OCI-M2 (cell line): ENCODE measurements around the gene TIMP3.
A peak's percentile ranks its signal among the peaks of the same experiment; 100 is the strongest.
"Not testable (repeated sequence)": the region's sequence is repeated elsewhere in the genome, so short reads cannot be mapped to it uniquely, and the experiment has no call there.

Experiments used
- DNase-seq: peaks from one replicate; lab custom pipeline; 2025; ENCODE audit not compliant: unreplicated experiment; lab: John Stamatoyannopoulos, UW

Gene TIMP3

DNA sequence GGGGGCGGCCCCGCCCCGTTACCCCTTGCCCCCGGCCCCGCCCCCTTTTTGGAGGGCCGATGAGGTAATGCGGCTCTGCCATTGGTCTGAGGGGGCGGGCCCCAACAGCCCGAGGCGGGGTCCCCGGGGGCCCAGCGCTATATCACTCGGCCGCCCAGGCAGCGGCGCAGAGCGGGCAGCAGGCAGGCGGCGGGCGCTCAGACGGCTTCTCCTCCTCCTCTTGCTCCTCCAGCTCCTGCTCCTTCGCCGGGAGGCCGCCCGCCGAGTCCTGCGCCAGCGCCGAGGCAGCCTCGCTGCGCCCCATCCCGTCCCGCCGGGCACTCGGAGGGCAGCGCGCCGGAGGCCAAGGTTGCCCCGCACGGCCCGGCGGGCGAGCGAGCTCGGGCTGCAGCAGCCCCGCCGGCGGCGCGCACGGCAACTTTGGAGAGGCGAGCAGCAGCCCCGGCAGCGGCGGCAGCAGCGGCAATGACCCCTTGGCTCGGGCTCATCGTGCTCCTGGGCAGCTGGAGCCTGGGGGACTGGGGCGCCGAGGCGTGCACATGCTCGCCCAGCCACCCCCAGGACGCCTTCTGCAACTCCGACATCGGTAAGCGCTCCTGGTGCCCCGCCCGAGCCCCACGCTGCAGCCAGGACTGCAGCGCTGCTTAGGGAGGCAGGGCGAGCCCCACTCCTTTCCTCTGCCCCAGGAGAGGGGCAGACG, at the start of gene TIMP3:
Gene TIMP3 (plus strand): TSS at position 169 of the 700 bp plus-strand sequence. CDS start 297 bp downstream, at position 466.
- peak; percentile 75 for DNase-seq

DNA sequence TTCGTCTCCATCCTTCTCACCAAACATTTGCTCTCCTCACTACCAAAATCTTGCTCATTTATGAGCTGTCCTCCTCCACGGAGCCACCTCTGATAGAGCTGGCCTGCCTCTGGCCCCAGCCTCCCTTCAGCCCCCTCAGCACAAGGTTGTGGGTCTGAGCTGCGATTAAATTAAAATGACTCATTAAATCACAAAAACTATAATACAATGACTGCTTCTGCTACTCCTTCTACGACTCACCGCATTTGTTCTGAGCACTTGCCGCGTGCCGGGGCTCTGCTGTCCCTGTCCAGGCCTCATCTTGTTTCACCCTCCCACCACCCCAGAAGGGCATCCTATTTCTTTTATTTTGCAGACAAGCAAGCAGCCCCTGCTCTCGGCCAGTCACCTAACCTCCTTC, 49.2 kb upstream of the TIMP3 start:
- no peak for DNase-seq

DNA sequence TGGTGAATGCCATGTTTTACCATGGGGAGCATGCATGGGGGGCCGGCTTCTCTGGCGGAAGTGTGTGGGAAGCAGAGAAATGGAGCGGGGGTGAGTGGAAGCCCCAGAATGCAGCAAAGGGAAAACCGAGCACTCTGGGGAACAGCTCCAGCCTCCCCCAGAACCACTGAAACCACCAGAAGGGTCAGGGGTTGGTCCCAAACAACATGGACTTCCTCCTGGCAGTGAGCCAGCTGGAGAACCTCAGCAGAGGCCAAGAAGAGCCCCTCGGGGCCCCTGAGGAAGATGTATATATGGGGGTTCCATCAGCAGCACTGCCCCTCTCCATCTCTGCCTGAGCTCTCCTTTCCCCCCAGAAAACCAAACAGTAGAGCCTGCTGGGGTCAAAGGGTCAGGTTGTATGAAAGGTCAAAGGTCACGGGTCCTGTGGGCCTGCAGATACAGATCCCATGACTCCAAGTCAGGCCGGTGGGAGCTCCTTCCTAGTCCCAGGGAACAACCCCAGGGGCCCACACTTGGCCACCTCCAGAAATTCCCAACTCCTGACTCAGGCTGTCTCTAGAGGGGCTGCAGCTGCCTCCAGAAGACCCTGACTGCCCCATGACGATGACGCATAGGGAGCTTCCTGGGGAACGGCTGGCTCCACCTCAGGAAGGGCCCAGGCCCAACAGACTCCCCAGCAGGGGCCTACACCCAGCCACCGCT, 48.5 kb upstream of the TIMP3 start:
- no peak for DNase-seq

DNA sequence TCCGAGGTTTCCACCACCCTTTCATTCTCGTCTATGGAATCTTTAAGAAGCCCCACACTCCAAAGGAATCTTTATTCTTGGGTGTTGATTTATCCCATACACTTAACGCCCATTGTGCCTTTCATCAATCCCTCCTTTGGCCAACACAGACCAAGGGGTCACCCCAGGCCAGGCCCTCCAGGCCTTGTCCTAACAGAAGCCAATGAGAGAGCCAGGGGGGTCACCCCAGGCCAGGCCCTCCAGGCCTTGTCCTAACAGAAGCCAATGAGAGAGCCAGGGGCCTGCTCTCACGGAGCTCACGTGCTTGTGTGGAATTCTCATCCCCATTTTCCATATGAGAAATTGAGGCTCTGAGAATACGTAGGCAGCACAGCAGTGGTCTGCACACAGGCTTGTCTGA, 47.9 kb upstream of the TIMP3 start:
- DNase-seq = no peak

DNA sequence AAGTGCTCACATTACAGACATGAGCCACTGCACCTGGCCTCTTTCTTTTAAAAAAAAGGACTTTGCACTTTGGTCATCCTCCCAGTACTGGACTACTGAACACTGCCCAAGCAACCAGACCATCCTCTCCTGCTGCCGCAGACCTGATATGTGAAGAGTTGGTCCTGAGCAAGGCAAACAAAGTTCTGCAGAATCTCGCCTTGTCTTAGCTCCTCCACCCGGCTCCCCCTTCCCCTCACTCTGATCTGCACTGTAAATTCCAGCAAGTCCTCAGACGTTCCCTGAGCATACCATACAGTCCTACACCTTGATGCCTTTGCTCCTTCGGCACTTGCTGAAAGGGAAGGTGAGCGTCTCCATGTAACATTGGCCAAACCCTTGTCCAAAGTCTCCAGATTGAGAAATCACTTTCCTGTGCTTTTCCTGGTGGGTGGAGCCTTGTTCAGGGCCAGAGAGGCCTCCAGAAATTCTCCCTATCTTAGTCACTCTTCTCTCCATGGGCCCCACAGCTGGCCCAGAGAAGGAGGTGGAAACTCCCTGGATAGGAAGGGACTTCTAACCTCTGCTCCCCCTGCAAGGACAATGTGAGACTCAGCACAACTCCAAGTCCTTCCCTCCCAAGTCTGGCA, 47.0 kb upstream of the TIMP3 start:
- no peak for DNase-seq

DNA sequence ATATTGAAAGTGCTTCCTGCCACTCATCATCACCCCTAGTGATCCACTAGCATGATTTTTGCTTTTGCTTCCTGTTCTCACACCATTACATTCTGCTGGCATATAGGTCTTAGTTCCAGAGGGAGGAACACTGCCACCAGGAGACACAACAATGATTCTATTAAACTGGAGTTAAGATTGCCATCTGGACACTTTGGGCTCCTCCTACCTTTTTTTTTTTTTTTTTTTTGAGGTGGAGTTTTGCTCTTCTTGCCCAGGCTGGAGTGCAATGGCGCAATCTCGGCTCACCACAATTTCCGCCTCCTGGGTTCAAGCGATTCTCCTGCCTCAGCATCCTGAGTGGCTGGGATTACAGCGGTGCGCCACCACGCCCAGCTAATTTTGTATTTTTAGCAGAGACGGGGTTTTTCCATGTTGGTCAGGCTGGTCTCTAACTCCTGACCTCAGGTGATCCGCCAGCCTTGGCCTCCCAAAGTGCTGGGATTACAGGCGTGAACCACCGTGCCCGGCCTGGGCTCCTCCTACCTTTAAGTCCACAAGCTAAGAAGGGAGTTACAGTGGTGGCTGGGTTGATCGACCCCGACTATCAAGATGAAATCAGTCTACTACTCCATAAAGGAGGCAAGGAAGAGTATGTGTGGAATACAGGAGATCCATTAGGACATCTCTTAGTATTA, 44.3 kb upstream of the TIMP3 start:
- not testable (repeated sequence) for DNase-seq

DNA sequence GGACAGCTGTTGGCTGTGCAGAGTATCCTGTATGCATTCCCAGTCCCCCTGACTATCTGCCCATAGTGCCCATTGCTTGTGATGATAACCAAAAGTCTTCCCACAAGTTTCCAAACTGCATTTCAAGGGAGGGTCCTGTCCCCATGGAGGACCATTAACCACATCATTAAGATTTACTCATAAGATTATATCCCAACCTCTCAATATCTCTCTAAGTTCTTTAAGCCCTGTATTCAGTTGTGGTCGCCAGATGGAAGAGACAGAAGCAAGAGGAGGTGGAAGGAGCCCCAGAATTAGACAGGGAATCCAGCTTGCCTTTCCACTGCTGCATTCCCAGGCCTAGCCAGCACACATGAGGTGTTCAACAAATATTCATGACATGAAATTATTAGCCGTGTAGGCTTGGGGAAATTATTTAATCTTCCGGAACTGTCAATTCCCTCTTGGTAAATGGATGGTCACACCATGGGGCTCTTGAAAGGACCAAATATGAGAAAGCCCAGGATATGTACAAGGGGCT, 42.6 kb upstream of the TIMP3 start:
- DNase-seq = no peak

DNA sequence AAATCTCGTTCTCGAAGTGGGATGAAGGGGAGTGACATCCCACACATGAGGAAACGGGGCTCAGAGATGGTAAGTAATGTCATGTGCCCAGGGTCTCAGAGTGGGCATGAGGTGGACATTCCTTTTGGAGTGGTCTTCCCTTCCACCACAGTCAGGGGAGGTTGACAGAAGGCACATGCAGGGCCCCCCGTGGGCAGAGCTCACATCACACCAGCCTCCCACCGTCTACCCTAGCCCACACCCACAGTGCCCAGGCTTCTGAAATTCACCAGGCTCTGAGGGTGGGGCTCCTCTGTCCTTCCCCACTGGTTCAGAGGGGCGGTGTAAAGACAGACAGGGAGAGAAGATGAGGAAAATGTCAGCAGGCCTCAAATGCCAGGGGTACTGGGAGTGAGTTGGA, 41.1 kb upstream of the TIMP3 start:
- DNase-seq = no peak

DNA sequence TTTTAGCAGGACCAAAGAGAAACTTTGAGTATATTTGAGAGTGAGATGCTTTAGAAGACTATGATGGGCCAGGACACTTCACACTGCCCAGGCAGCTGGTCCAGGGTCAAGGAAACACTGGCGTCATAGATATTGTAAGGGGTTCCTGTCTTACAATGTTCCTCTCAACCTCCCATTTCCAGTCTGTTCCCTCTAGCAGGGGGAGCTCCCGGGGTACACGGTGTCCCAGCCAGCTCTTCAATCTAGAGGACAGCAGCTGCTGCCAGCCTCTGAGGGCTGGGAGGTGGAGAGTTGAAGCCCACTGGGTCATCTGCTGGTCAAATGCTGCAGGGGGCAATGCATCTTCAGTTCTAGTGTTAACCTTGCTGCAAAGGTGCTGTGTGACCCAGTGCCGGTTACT, 40.7 kb upstream of the TIMP3 start:
- no peak for DNase-seq

DNA sequence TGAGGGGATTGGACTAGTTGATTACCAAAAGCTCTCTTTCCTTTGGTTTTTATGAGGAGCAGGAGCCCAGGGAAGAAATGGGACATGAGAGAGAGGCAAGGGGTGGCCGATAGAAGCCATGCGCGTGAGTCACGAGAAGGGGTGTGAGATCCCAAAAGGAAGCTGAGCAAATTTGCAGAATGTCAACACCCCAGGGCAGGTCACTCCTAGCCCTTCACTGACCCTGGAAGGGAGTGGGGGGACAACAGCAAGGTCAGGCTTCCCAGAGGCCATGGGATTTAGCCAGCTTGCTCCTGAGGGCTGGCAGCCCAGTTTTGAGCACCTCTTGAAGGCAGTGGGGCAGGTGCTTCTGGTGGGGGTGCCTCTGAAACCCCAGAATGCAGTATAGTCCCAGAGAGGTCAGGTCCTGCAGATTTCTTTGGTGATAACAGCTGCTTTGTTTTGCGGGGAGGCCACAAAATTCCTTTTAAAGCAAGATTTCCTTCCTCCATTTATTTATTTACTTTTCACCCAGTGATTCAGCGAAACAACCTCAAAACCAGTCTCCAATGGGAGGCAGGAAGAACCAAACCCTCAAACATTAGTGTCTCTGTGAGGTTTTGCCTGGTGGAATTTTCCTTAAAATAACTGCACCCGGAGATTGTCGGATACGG, 40.1 kb upstream of the TIMP3 start:
- DNase-seq = no peak

DNA sequence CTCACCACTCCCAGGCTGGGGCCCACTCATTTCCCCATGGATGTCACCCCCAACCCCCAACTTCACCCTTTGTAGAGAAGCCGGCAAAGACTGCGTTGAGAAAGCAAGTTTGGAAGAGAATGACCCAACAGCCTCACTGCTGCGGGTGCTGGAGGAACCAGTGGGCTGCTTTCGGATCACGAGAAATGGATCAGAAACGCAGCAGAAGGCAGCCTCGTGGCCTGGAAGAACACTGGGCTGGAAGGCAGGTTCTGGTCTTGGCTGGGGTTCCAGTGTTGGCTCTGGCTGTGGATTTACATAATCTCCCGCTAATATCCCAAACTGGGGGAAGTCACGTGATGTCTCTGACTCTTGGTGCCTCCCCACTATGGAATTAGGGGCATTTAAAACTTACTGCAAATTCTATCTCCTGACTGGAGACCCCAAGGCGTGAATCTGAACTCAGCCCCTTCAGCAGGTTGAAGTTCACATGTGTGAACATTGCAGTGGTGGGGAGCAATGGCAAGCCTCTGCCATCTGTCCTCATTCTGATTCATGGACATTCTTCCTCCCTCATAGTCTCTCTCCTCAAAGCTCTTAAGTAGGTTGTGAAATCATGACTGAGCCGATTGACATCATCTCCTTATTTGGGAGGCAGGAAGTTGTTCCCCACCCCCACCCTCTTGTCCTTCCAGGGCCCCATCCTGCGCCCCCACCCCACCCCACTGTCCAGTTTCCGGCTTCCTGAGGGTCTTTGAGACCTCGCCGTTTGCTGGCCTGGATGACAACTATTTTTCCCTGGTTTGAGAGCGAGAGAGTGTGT, 37.0 kb upstream of the TIMP3 start:
- no peak for DNase-seq

DNA sequence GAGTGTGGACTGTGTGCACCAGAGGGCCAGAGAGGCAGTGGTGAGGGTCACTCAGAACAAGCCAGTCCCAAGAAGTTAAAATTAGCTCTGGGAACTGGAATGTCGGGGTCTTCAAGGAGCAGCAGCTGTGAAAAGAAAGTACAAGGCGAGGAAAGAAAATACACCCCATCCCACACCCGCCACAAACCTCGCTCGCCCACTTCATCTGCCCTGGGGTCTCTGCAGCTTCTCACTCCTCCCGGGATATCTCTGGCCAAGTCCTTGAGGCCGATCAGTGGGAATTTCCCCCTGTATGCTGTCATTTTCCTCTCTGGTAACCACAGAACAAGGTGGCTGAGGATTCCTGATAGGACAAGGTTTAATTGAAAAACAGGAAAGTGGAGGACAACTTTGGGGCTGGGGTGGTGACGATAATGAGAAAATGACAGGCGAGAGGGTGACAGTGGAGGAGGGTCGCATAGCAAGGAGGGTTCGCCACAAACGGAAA, 36.3 kb upstream of the TIMP3 start:
- DNase-seq = peak; percentile 64

DNA sequence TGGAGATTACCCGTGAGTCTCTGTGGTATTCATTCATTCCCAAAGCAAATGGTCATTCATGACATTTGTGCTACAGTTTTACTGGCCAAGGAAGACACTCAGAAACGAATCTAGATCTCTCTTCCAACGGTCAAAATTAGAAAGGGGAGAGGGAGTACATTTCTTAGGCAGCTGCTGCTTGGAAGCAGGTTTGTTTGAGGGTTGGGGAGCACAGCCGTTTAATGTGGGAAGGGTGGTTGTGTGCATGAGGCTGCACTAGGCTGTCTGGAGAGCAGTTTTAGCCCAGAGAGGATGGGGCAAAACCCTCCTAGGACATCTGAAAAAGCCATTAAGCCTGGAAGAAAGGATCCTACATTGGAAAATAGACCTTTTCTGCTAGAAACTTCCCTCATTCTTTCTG, 29.7 kb upstream of the TIMP3 start:
- DNase-seq = no peak

DNA sequence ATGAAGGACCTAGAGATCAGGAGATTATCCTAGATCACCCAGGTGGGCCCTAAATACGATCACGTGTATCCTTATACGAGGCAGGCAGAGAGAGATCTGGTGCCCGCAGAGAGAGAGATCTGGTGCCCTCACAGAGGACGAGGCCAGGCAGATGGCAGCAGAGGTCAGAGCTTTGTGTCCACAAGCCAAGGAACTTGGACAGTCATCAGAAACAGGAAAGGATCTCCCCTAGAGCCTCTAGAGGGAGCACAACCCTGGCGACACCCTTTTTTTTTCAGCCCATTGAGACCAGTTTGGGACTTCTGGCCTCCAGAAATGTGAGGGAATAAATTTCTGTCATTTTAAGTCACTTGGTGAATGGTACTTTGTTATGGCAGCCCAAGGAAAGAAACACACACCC, 25.5 kb upstream of the TIMP3 start:
- DNase-seq = no peak

DNA sequence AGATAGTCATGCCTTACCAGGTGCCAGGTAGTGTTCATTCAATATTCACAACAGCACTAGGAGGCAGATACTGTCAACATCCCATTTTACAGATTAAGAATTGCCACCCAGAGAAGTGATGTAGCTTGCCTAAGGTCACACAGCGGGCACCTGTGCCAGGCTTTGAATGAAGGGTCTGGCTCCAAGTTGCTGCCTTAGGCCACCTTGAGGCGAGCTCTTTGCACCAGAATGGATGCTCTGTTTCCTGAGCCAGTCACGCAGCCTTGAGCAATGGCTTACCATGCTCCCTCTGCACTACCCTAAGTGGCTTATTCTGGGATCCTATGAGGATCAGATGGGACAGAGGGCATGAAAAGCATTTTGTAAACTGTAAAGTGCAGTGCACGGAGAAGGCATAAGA, 25.1 kb upstream of the TIMP3 start:
- DNase-seq = no peak

DNA sequence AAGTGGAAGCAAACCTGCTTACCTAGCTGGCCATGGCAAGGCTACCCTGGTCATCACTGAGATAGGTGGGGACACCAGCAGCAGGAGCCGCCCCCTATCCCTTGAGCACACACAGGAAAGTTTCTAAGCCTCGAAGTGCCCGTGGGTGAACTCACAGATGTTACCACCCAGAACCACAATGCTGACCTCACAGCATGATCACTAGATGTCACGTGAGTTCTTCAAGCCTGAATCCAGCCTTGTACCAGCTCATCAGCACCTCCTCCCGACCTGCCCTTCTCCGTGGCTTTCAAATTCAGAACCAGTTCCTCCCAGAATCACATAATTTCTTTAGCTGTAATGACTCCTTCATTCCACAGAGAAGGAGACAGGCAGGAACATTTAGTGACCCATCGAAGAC, 24.7 kb upstream of the TIMP3 start:
- no peak for DNase-seq

DNA sequence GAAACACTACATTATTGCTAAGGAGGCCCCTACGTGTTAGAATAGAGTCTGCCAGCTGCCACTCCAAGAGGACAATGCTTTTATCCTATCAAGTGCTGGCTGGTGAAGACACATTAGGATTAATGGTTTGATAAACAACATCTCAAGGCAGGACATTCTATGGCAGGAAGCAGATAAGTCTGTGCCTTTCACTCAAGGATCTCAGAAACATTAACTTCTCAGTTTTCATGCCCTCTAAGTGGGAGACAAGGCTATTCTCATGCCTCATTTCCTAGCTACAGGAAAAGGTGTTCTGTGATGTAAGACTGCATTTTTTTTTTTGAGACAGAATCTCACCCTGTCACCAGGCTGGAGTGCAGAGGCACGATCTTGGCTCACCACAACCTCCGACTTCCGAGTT, 23.5 kb upstream of the TIMP3 start:
- no peak for DNase-seq

DNA sequence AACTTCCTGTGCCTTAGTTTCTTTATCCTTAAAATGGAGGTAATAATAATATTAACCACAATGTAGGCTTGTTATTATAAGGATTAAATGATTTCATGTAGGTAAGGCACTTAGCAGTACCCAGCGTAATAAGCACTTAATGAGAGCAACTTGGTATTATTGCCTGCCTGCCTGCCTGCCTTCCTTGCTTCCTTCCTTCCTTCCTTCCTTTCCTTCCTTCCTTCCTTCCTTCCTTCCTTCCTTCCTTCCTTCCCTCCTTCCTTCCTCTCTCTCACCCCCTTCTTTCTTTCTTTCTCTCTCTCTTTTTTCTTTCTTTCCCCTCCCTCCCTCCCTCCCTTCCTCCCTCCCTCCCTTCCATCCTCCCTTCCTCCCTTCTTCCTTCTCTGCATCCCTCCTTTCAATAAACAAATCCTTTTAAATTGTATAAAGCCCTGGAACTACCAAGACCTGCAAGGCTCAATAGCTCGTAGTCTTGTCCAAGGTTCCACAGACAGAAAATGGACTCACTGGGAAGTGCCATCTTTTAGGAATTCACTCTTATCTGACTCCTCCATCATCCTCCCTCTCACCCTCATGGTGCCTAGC, 20.7 kb upstream of the TIMP3 start:
- no peak for DNase-seq

DNA sequence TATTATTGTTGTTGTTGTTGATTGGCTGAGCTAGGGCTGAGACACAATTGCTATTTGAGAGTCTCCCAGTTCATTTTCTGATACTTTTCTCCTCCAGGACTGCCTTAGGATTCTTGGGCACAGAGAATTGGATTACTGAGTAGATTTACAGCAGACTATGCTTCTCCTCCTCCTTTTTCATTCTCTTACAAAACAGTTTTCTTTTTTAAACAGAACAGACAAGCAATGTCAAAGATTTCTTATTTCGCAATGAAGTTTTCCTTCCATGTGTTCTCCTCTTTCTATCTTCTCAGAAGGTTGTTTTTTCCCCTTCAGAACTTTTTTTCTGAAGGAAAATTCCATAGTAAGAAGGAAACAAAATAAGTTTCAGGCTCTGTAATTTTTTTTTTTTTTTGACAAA, 19.8 kb upstream of the TIMP3 start:
- DNase-seq = no peak
